Heart right ventricle (tissue), 16 donors: ENCODE data around the gene COPS9. TPM values are rescaled to one million over a fixed set of nuclear protein-coding genes. Genes with fewer than 3 reads are reported as not detected.

Experiments used
- ATAC-seq, 8 donors: fragments of 200-7000 bp; cut with Tn5 transposase; one replicate each; pipeline ENCODE4 v1.9.1; 2020; ENCODE audit warnings: mild to moderate bottlenecking in 8 of 8, moderate library complexity in 8 of 8, moderate number of reproducible peaks in 1 of 8
- DNase-seq, 2 donors: peaks; one replicate each; pipeline ENCODE4 v3.0.0-alpha.2; 2020
- H3K27ac ChIP-seq, 10 donors: fragments of 200-600 bp; sonication (generic) in 2 of 10; one replicate each; pipeline versions ENCODE4 v1.5.0 to v1.8.0; 2020 to 2022; ENCODE audit warnings: mild to moderate bottlenecking in 3 of 10
- H3K27me3 ChIP-seq, 7 donors: fragments of 200-600 bp; one replicate each; pipeline ENCODE4 v1.8.0; 2021 to 2022; ENCODE audit warnings: mild to moderate bottlenecking in 2 of 7
- H3K36me3 ChIP-seq, 9 donors: fragments of 200-600 bp; sonication (generic) in 1 of 9; one replicate each; pipeline versions ENCODE4 v1.5.0 to v1.8.0; 2020 to 2022; ENCODE audit warnings: mild to moderate bottlenecking in 2 of 9
- H3K4me1 ChIP-seq, 9 donors: fragments of 200-600 bp; sonication (generic) in 1 of 9; one replicate each; pipeline versions ENCODE4 v1.5.0 to v1.8.0; 2020 to 2022; ENCODE audit warnings: mild to moderate bottlenecking in 4 of 9
- H3K4me3 ChIP-seq, 10 donors: fragments of 200-600 bp; sonication (generic) in 2 of 10; one replicate each; pipeline versions ENCODE4 v1.5.0 to v1.8.0; 2020 to 2022; ENCODE audit warnings: mild to moderate bottlenecking in 7 of 10, moderate library complexity in 2 of 10
- H3K9me3 ChIP-seq, 11 donors: fragments of 200-600 bp in 10 of 11; sonication (generic) in 2 of 11; one replicate each; pipeline versions ENCODE4 v1.5.0 to v1.8.0; 2013 to 2022; ENCODE audit warnings: mild to moderate bottlenecking in 2 of 11, control low read depth in 1 of 11, moderate library complexity in 1 of 11
- CTCF ChIP-seq, 9 donors: fragments of 200-600 bp; sonication (generic) in 2 of 9; IDR thresholded peaks; one replicate each; pipeline versions ENCODE4 v1.5.0 to v1.8.0; 2021 to 2022; ENCODE audit warnings: antibody characterized with exemption in 9 of 9, mild to moderate bottlenecking in 5 of 9, moderate library complexity in 1 of 9
- WGBS, 2 donors: extraction: QIAGEN DNeasy Blood & Tissue Kit; methylation state at CpG; one replicate each; pipeline ENCODE4 v1.1.7; 2013; ENCODE audit warnings: inconsistent platforms in 1 of 2; 5-methylcytosine and 5-hydroxymethylcytosine counted together
- intact Hi-C, 10 donors: fragments of 100-400 bp; cut with DNase I; formaldehyde crosslinking; loops; one replicate each; pipeline versions ENCODE4 v1.11.1 to v1.14.2; 2022
- polyA plus RNA-seq, 2 donors: library from polyadenylated mRNA; stranded (reverse); fragments of 200-250 nt; gene quantifications; one replicate each; pipeline ENCODE4 v1.2.3, GENCODE V29; 2013
- total RNA-seq, 10 donors: library from RNA; stranded (reverse); fragmentation: NEBNext Ultra II Directional in 3 of 10; extraction: Animal tissue kit (Norgen Biotek cat#: 25700) in 3 of 10; gene quantifications; one replicate each; pipeline versions ENCODE4 v1.2.1 to v1.2.4, GENCODE V29; 2021 to 2023
- donor health status: Arrhythmogenic right ventricular cardiomyopathy.
- donor health status: ischemic (EF 13 %, LVEDD 7.1; RV severe dilation, severe dysfunction).
- donor health status: healthy with polysubstance abuse.
- donor health status: DM: no; HTN: yes; CAD: no.
- donor health status: DM: no; HTN: no; CAD: no.
- donor health status: ischemic (EF 25% LVEDD 6.9; RV normal size, moderate dysfunction).
- donor health status: ischemic (EF 25% LVEDD 5.7; RV mildly dilated, moderate dysfunction).
- donor health status: healthy.
- donor health status: DM: yes; HTN: yes; CAD: no.
- donor health status: Ischemic cardiomyopathy.
- donor health status: ischemic (EF 35%, LVEDD 5.7; RV mildly dilated, moderate dysfunction).
- donor health status: nonischemic (EF 11% LVEDD 7.7; RV severe dilation, severe dysfunction).
- donor health status: DM: yes; HTN: yes; CAD: no.
- donor health status: PGD.
- donor health status: ischemic (EF 29% LVEDD 5.4; RV normal size, mild dysfunction).
- donor health status: nonischemic (EF 23%, LVEDD 6.1; RV moderate dilation, normal function).

The COPS9 gene
- total and polyA plus RNA-seq, 12 donors, result 135 to 495 (median 169) TPM

- no peaks in the 10 kb centered on the region for H3K27me3 ChIP-seq
- peaks cover 8 to 16% (median 12%) of the 10 kb centered on the region in 9 donors for H3K4me1 ChIP-seq
- no peak overlapping the region for H3K27ac ChIP-seq
- peaks cover 0 to 77% (median 56%) of the 10 kb centered on the region in 9 donors for H3K36me3 ChIP-seq
- H3K9me3 ChIP-seq, result no peaks in the 10 kb centered on the region
- H3K4me3 ChIP-seq, result no peak overlapping the region
- no peak for TF ChIP-seq CTCF (IDR thresholded peaks at IDR 0.05)
- intact Hi-C loops, result no loop called here
- ATAC-seq (no peak), DNase-seq (no peak)
- 86 to 92% methylated on average over 23 of the region's 23 CpGs for WGBS, 2 donors
These were observed 5.5 kb downstream of the COPS9 start for GRCh38 chr2:240130393-240131195.

- ATAC-seq (no peak), DNase-seq (no peak)
- intact Hi-C loops, result no loop called here
- Histone ChIP-seq H3K27me3 (no peaks in the 10 kb centered on the region), H3K9me3 (no peaks in the 10 kb centered on the region), H3K36me3 (peaks cover 0 to 78% (median 56%) of the 10 kb centered on the region in 9 donors), H3K4me1 (peaks cover 1 to 9% (median 4%) of the 10 kb centered on the region in 9 donors), H3K4me3 (no peak overlapping the region), H3K27ac (no peak overlapping the region)
- TF ChIP-seq CTCF (IDR thresholded peaks at IDR 0.05), result no peak
- 95 to 96% methylated on average over 22 of the region's 22 CpGs for WGBS, 2 donors
These were observed 6.2 kb downstream of the COPS9 start for GRCh38 chr2:240129731-240130392.

GRCh38 chr2:240129311-240129710 lies 6.8 kb downstream of the COPS9 start:
- Histone ChIP-seq H3K4me1 (peaks cover 0 to 4% (median 0%) of the 10 kb centered on the region in 9 donors), H3K27ac (no peak overlapping the region), H3K4me3 (no peak overlapping the region), H3K27me3 (no peaks in the 10 kb centered on the region), H3K9me3 (no peaks in the 10 kb centered on the region), H3K36me3 (peaks cover 0 to 78% (median 56%) of the 10 kb centered on the region in 9 donors)
- WGBS, 2 donors, result 93 to 95% methylated on average over 7 of the region's 7 CpGs
- intact Hi-C loops, result no loop called here
- no peak for TF ChIP-seq CTCF (IDR thresholded peaks at IDR 0.05)
- no peak for DNase-seq
- ATAC-seq, result no peak

GRCh38 chr2:240128608-240129145 lies 7.4 kb downstream of the COPS9 start:
- no peaks in the 10 kb centered on the region for H3K4me1 ChIP-seq
- H3K4me3 ChIP-seq, result no peak overlapping the region
- WGBS, 2 donors, result 87 to 89% methylated on average over 12 of the region's 12 CpGs
- H3K27me3 ChIP-seq, result no peaks in the 10 kb centered on the region
- no peaks in the 10 kb centered on the region for H3K9me3 ChIP-seq
- DNase-seq, result no peak
- intact Hi-C loops, result no loop called here
- no peak for ATAC-seq
- no peak overlapping the region for H3K27ac ChIP-seq
- no peak for TF ChIP-seq CTCF (IDR thresholded peaks at IDR 0.05)
- H3K36me3 ChIP-seq, result peaks cover 0 to 77% (median 56%) of the 10 kb centered on the region in 9 donors
